ENCODE results near the gene PHKB. TPM values are rescaled to one million over a fixed set of nuclear protein-coding genes. Genes with fewer than 3 reads are reported as not detected.

Gene PHKB
- polyA plus RNA-seq, 1 donor (not counting 4 experiments of a cell fraction or from before 2014, with no cell fraction given) = 71.7 TPM

DNA sequence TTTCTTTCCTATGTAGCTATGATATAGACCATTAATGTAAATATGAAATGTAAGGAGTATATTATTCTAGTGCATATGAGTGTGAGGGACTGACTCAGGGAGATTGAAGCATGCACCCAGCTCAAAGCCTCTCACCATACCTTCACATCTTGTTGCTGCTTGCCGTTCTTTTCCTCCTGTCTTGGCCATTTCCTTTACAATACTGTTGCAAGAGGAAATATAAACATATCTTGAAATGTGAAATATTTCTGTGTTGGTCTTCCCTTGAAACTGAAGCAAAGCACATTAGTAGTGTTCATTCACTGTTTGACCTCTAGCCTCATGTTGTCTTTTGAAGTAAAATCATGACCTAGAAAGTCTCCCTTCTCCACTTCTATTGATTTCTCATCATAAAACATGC is 46.6 kb downstream of the PHKB start:
- H3K36me3 ChIP-seq (ENCODE audit: control insufficient read depth in 2 of 2, extremely low read depth in 1 of 2, insufficient read depth in 2 of 2, low read length in 2 of 2) = peaks cover 14 to 25% of the 10 kb centered on the region in 2 experiments

DNA sequence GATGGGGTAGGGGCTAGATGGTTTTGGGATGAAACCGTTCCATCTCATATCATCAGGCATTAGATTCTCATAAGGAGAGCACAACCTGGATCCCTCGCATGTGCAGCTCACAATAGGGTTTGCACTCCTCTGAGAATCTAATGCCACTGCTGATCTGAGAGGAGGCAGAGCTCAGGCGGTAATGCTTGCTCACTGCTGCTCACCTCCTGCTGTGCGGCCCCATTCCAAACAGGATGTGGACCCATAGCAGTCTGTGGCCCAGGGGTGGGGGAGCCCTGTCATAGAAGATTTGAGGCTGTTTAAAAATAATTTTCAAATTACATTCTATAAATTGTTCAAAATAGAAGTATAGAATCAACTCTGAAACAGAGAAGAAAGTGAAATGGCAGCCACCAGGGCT is 50.8 kb downstream of the PHKB start:
- H3K27me3 ChIP-seq (ENCODE audit: control insufficient read depth, extremely low read depth, insufficient read depth, low read length) = no peaks in the 10 kb centered on the region
- no peak for DNase-seq (ENCODE audit: low read depth, low spot score)
- H3K9me3 ChIP-seq (ENCODE audit: control insufficient read depth, low read depth, low read length) = no peaks in the 10 kb centered on the region
- no peak overlapping the region for H3K4me2 ChIP-seq (ENCODE audit: control insufficient read depth, extremely low read depth, insufficient read depth, low read depth, low read length)
- H3K27ac ChIP-seq (ENCODE audit: control insufficient read depth, insufficient read depth, low read length) = no peak overlapping the region
- dilution Hi-C loops (cut with MboI; ENCODE audit: extremely low pct_ligation_motif_present, low sequenced_read_pairs) = no loop called here
- no peaks in the 10 kb centered on the region for H3K79me2 ChIP-seq (ENCODE audit: control insufficient read depth, insufficient read depth, low read length)
- H3K4me3 ChIP-seq (ENCODE audit: control insufficient read depth in 2 of 3, extremely low read depth in 1 of 3, insufficient read depth in 2 of 3, low read depth in 1 of 3, low read length in 3 of 3) = no peak overlapping the region
- peaks cover 6 to 13% of the 10 kb centered on the region in 2 experiments for H3K36me3 ChIP-seq (ENCODE audit: control insufficient read depth in 2 of 2, extremely low read depth in 1 of 2, insufficient read depth in 2 of 2, low read length in 2 of 2)
- no peaks in the 10 kb centered on the region for H3K4me1 ChIP-seq (ENCODE audit: control insufficient read depth, extremely low read depth, insufficient read depth, low read length)
- FAIRE-seq = peak; percentile 26
- H3K9me1 ChIP-seq (ENCODE audit: control insufficient read depth, extremely low read depth, insufficient read depth, low read length) = no peaks in the 10 kb centered on the region
- no peak overlapping the region for H3K9ac ChIP-seq (ENCODE audit: control insufficient read depth, extremely low read depth, insufficient read depth, low read length)
- no peak overlapping the region for H2AFZ ChIP-seq (ENCODE audit: control insufficient read depth, low read length)
- TF ChIP-seq, protein P1, sequence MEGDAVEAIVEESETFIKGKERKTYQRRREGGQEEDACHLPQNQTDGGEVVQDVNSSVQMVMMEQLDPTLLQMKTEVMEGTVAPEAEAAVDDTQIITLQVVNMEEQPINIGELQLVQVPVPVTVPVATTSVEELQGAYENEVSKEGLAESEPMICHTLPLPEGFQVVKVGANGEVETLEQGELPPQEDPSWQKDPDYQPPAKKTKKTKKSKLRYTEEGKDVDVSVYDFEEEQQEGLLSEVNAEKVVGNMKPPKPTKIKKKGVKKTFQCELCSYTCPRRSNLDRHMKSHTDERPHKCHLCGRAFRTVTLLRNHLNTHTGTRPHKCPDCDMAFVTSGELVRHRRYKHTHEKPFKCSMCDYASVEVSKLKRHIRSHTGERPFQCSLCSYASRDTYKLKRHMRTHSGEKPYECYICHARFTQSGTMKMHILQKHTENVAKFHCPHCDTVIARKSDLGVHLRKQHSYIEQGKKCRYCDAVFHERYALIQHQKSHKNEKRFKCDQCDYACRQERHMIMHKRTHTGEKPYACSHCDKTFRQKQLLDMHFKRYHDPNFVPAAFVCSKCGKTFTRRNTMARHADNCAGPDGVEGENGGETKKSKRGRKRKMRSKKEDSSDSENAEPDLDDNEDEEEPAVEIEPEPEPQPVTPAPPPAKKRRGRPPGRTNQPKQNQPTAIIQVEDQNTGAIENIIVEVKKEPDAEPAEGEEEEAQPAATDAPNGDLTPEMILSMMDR (optimal IDR thresholded peaks at IDR 0.05 in 1 of 3, IDR thresholded peaks at IDR 0.05 in 1 of 3, conservative IDR thresholded peaks at IDR 0.05 in 1 of 3; ENCODE audit: extremely low read depth in 1 of 3, insufficient read depth in 2 of 3, low read length in 3 of 3) = no peak
- no peaks in the 10 kb centered on the region for H4K20me1 ChIP-seq (ENCODE audit: control insufficient read depth, extremely low read depth, insufficient read depth, low read length)

More for the DNA sequence above, 46.6 kb downstream of the PHKB start:
- H3K4me1 ChIP-seq (ENCODE audit: control insufficient read depth, extremely low read depth, insufficient read depth, low read length) = no peaks in the 10 kb centered on the region
- no peaks in the 10 kb centered on the region for H4K20me1 ChIP-seq (ENCODE audit: control insufficient read depth, extremely low read depth, insufficient read depth, low read length)
- no peaks in the 10 kb centered on the region for H3K79me2 ChIP-seq (ENCODE audit: control insufficient read depth, insufficient read depth, low read length)
- dilution Hi-C loops (cut with MboI; ENCODE audit: extremely low pct_ligation_motif_present, low sequenced_read_pairs) = no loop called here
- no peak overlapping the region for H2AFZ ChIP-seq (ENCODE audit: control insufficient read depth, low read length)
- H3K27me3 ChIP-seq (ENCODE audit: control insufficient read depth, extremely low read depth, insufficient read depth, low read length) = no peaks in the 10 kb centered on the region
- no peaks in the 10 kb centered on the region for H3K9me3 ChIP-seq (ENCODE audit: control insufficient read depth, low read depth, low read length)
- no peak for TF ChIP-seq EZH2 (IDR thresholded peaks at IDR 0.05; ENCODE audit: low read length)
- TF ChIP-seq, protein P1 (optimal IDR thresholded peaks at IDR 0.05 in 1 of 3, IDR thresholded peaks at IDR 0.05 in 1 of 3, conservative IDR thresholded peaks at IDR 0.05 in 1 of 3; ENCODE audit: extremely low read depth in 1 of 3, insufficient read depth in 2 of 3, low read length in 3 of 3) = no peak
- H3K9ac ChIP-seq (ENCODE audit: control insufficient read depth, extremely low read depth, insufficient read depth, low read length) = no peak overlapping the region
- H3K4me2 ChIP-seq (ENCODE audit: control insufficient read depth, extremely low read depth, insufficient read depth, low read depth, low read length) = no peak overlapping the region
- FAIRE-seq (no peak), DNase-seq (ENCODE audit: low read depth, low spot score) (no peak)
- no peak overlapping the region for H3K4me3 ChIP-seq (ENCODE audit: control insufficient read depth in 2 of 3, extremely low read depth in 1 of 3, insufficient read depth in 2 of 3, low read depth in 1 of 3, low read length in 3 of 3)
- no peaks in the 10 kb centered on the region for H3K9me1 ChIP-seq (ENCODE audit: control insufficient read depth, extremely low read depth, insufficient read depth, low read length)
- H3K27ac ChIP-seq (ENCODE audit: control insufficient read depth, insufficient read depth, low read length) = no peak overlapping the region
